GM21737 (cell line): ENCODE measurements around the gene SLN.

Source experiments
- ATAC-seq: cut with Tn5 transposase; IDR thresholded peaks from one replicate; pipeline ENCODE4 v1.9.1; 2021; ENCODE audit warnings: mild to moderate bottlenecking, moderate library complexity; ENCODE audit not compliant: unreplicated experiment

The SLN gene

GRCh38 chr11:107688322-107688918 lies 23.4 kb downstream of the SLN start:
- ATAC-seq: no peak

- no peak for ATAC-seq
Observed at GRCh38 chr11:107683807-107684206, 28.0 kb downstream of the SLN start.

- ATAC-seq: no peak
Observed at GRCh38 chr11:107683061-107683460, 28.8 kb downstream of the SLN start.

- ATAC-seq: no peak
Observed at GRCh38 chr11:107682572-107682971, 29.3 kb downstream of the SLN start.

GRCh38 chr11:107682171-107682570 lies 29.7 kb downstream of the SLN start:
- no peak for ATAC-seq

- ATAC-seq: no peak
Observed at GRCh38 chr11:107679255-107680024, 32.4 kb downstream of the SLN start.

- no peak for ATAC-seq
Observed at GRCh38 chr11:107678632-107678971, 33.3 kb downstream of the SLN start.

GRCh38 chr11:107677924-107678631 lies 33.8 kb downstream of the SLN start:
- ATAC-seq: no peak

- ATAC-seq: no peak
Observed at GRCh38 chr11:107676336-107677057, 35.4 kb downstream of the SLN start.

GRCh38 chr11:107675902-107676301 lies 36.0 kb downstream of the SLN start:
- ATAC-seq: no peak

GRCh38 chr11:107669893-107670601 lies 41.8 kb downstream of the SLN start:
- no peak for ATAC-seq

- ATAC-seq: no peak
Observed at GRCh38 chr11:107669191-107669740, 42.6 kb downstream of the SLN start.

GRCh38 chr11:107666911-107667613 lies 44.8 kb downstream of the SLN start:
- ATAC-seq: no peak

GRCh38 chr11:107665018-107665417 lies 46.8 kb downstream of the SLN start:
- ATAC-seq: no peak

- no peak for ATAC-seq
Observed at GRCh38 chr11:107661656-107662055, 50.2 kb downstream of the SLN start.

GRCh38 chr11:107660066-107660465 lies 51.8 kb downstream of the SLN start:
- ATAC-seq: no peak

- ATAC-seq: no peak
Observed at GRCh38 chr11:107659310-107659709, 52.5 kb downstream of the SLN start.
